ENCODE results near the gene SMIM14.

DNA sequence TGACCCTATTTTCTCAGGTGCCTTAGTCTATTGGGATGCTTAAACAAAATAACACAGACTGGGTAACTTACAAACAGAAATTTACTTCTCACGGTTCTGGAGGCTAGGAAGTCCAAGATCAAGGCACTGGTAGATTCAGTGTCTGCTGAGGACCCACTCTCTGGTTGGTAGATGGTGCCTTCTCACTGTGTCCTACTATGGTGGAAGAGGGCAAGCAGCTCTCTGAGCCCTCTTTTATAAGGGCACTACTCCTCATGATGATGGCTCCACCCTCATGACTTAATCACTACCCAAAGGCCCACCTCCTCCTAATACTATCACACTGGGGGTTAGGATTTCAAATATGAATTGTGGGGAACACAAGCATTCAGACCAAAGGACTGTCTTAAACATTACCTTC, 11.8 kb downstream of the SMIM14 start:
- peak; percentile 84 for TF ChIP-seq TAF1 (IDR thresholded peaks at IDR 0.05; ENCODE audit: low read depth, low read length)
- TF ChIP-seq PAX5 (IDR thresholded peaks at IDR 0.05; ENCODE audit: insufficient read depth, low read length, severe bottlenecking) = no peak
- TF ChIP-seq POLR2A (IDR thresholded peaks at IDR 0.05; ENCODE audit: low read depth, low read length) = peak; percentile 99
